Thyroid gland (tissue), 4 donors: Measurements from ENCODE around the gene LHFPL2.

ENCODE experiments used
- CTCF ChIP-seq, 6 experiments: fragments of 200-600 bp in 3 of 6; fragments of 450-650 bp in 3 of 6; sonication (generic) in 3 of 6; IDR thresholded peaks; one replicate each; pipeline ENCODE4 v1.5.1; 2016 to 2019; ENCODE audit warnings: antibody characterized with exemption in 6 of 6, mild to moderate bottlenecking in 2 of 6, inconsistent platforms in 1 of 6, moderate library complexity in 1 of 6
- POLR2A ChIP-seq, 2 donors: fragments of 450-650 bp; IDR thresholded peaks; one replicate each; pipeline ENCODE4 v1.6.1; 2017; ENCODE audit warnings: antibody characterized with exemption in 2 of 2, mild to moderate bottlenecking in 2 of 2, moderate library complexity in 1 of 2

DNA sequence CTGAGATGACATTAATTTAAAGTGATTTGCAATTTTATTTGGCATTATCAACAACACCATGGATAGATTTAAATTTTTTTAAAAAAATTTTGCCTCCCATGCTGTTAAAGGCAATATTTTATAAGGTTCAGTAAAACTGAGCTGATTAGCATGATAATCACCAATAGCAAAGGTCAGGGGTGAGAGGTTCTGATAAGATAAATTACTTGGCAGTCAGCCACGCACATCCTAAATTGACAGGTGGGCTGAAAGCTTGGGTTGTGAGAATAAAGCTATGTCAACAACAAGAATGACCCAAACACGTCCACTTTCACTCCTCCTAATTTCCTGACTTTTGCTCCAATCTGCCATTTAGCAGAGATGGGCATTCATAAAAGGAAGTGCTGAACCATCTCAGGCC is 127.1 kb downstream of the LHFPL2 start:
- no peak for TF ChIP-seq CTCF (IDR thresholded peaks at IDR 0.05)
- no peak for TF ChIP-seq POLR2A (IDR thresholded peaks at IDR 0.05)
